Amniotic stem cell (primary cell): ENCODE measurements around the gene PRR3.

Source experiments
- DNase-seq: peaks from one replicate; lab custom pipeline; 2025; lab: John Stamatoyannopoulos, UW

The PRR3 gene

DNA sequence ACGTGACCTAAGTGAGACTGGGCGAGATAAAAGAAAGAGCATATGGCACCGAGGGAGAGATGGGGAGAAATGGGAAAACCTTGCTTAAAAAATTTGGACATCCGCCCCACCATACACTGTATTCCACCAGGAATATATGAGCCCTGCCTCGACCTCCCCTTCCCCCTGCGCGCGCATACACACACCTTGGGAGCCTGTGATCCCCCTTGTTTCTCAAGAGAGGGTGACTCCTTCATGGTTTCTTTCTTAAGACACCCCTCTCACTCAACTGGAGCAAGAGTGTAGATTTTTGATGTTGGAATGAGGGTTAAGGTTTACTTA is 14.6 kb downstream of the PRR3 start:
- DNase-seq = no peak

DNA sequence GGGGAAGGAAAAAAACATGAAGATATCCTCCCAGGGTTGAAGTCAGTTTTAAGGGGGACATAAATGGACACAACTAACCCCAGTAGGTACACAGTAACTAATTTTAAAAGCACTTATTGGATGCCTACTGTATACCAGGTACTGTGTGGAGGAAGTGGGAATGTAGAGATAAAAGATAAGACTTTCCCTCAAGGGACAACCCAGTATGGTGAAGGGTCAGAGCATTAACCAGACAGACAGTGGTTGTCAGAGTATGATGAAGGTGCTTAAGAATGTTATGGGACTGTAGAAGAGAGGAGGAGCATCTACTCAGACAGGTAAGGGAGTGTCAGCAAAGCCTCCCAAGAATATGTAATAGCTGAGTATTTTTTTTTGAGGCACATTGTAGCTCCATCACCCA is 15.1 kb downstream of the PRR3 start:
- DNase-seq = no peak

DNA sequence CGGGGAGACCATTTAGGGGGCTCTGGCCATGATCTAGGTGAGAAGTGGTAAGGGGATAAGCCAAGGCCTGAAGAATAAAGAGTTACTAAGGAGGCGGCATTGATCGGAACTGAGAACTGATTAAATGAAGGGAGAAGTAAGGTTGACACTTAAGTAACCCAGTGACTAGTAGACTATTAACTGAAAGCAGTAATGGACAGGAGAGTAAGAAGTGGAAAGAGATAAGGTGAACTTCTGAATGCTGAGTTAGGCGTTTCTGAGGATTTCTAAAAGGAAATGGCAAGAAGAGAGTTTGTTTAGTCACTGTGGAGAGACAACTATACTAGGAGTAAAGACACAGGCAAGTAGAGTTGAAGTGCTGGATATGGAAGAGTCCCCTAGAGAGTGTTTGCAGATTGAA is 16.0 kb downstream of the PRR3 start:
- DNase-seq = no peak

DNA sequence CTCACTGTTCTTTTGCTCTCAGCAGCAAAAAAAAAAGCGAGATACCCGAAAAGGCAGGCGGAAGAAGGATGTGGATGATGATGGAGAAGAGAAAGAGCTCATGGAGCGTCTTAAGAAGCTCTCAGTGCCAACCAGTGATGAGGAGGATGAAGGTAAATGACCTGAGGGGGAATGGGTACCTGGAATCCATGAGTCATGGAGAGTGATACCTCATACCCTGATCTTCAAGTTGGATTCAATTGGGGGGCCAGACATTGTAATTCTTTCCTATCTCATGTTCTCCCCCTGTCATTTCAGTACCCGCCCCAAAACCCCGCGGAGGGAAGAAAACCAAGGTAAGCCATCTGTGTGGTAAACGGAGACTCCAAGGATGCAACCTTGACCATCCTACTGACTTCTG is 21.0 kb downstream of the PRR3 start:
- no peak for DNase-seq

DNA sequence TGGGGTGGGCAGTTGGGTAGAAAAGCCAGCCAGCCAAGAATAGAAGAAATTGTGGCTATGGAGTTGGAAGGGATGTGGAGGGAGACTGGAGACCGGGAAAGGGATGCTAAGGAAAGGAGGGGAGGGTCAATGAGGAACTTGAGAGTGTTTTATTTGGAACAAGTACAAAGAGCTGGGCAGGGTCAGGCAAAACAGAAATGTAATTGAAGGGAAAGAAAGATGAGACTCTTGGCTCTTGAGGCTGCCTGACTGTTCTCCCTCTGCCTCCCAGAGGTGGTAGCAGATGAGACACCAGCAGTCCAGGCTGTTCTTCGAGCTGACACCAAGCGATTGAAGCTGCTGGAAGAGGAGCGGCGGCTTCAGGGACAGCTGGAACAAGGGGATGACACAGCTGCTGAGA is 26.8 kb downstream of the PRR3 start:
- DNase-seq = no peak

DNA sequence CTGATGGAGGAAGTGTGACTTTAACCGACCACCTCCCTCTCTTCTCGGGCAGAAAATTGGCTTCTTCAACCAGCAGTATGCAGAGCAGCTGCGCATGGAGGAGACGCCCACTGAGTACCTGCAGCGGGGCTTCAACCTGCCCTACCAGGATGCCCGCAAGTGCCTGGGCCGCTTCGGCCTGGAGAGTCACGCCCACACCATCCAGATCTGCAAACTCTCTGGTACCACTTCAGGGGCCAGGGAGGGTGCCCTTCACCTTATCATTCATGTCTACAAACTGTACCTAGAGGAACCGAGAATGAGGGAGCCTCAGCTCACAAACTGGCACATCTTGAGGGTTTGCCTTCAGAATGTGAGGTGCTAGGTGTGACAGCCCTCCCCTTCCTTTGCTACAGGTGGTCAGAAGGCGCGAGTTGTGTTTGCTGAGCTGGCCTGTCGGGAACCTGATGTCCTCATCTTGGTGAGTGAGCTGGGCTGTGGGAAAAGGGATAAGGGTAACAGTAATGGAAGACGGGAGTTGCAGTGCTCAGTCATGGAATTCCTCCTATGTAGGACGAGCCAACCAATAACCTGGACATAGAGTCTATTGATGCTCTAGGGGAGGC is 32.8 kb downstream of the PRR3 start:
- DNase-seq = no peak

DNA sequence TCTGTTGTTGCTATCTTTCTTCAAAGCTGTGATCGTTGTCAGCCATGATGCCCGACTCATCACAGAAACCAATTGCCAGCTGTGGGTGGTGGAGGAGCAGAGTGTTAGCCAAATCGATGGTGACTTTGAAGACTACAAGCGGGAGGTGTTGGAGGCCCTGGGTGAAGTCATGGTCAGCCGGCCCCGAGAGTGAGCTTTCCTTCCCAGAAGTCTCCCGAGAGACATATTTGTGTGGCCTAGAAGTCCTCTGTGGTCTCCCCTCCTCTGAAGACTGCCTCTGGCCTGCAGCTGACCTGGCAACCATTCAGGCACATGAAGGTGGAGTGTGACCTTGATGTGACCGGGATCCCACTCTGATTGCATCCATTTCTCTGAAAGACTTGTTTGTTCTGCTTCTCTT is 33.4 kb downstream of the PRR3 start:
- no peak for DNase-seq

DNA sequence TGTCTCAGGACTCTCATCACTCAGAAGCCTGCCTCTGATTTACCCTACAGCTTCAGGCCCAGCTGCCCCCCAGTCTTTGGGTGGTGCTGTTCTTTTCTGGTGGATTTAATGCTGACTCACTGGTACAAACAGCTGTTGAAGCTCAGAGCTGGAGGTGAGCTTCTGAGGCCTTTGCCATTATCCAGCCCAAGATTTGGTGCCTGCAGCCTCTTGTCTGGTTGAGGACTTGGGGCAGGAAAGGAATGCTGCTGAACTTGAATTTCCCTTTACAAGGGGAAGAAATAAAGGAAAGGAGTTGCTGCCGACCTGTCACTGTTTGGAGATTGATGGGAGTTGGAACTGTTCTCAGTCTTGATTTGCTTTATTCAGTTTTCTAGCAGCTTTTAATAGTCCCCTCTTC is 33.9 kb downstream of the PRR3 start:
- no peak for DNase-seq

DNA sequence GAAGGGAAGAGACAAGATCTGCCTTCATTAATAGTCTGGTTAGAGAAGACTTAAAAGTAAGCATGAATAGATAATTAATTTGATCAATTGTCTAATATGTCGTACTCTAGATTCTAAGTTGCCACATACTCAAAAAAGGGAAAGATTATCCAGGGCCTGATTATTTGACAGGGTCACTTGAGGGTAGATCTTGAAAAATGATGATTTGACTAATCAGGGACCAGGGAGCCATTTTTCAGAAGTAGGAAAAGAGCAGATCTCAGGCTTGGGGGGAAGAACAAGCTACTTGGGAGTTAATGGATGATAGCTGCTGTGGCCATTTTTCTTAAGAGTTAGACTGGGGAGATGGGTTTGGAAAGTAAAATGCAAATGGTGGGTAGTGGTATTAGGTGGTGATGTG is 35.2 kb downstream of the PRR3 start:
- DNase-seq = no peak

DNA sequence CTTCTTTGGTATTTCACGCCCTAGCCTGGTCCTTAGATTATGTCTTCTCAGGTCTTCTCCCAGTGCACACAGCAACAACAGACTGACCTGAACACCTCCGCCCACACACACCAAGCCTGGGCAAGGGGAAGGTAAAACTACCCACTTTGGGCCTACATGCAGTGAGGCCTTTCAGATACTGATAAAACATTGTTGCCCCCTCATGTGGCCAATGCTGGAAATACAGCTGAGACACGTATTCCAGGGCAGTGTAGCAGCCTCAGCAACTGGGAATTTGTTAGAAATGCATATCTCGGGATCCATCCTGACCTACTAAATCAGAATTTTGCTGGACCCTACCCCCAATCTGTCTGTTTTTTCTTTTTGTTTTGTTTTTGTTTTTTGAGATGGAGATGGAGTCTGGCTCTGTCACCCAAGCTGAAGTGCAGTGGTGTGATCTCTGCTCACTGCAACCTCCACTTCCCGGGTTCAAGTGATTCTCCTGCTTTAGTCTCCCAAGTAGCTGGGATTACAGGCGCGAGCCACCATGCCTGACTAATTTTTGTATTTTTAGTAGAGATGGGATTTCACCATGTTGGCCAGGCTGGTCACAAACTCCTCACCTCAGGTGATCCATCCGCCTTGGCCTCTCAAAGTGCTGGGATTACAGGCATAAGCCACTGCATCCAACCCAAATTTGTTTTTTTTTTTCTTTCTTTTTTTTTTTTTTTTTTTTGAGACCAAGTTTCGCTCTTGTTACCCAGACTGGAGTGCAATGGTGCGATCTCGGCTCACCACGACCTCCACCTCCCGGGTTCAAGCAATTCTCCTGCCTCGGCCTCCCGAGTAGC is 40.4 kb downstream of the PRR3 start:
- peak; percentile 70 for DNase-seq

DNA sequence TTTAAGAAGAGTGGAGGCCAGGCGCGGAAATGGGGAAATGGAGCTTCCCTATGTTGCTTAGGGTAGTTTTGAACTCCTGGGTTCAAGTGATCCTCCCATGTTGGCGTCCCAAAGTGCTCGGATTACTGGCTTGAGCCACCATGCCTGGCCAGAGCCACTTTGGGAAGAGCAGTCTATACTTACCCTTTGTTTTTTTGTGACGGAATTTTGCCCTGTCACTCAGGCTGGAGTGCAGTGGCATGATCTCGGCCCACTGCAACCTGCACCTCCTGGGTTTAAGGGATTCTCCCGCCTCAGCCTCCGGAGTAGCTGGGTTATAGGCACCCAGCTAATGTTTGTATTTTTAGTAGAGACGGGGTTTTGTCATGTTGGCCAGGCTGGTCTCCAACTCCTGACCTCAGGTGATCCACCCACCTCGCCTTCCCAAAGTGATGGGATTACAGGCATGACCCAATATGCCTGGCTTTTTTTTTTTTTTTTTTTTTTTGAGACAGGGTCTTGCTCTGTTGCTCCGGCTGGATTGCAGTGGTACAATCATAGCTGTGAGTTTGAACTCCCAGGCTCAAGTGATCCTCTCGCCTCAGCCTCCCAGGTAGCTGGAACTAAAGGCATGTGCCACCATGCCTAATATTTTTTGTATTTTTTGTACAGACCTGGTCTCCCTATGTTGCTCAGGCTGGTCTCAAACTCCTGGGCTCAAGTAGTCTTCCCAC is 42.0 kb downstream of the PRR3 start:
- DNase-seq = no peak

DNA sequence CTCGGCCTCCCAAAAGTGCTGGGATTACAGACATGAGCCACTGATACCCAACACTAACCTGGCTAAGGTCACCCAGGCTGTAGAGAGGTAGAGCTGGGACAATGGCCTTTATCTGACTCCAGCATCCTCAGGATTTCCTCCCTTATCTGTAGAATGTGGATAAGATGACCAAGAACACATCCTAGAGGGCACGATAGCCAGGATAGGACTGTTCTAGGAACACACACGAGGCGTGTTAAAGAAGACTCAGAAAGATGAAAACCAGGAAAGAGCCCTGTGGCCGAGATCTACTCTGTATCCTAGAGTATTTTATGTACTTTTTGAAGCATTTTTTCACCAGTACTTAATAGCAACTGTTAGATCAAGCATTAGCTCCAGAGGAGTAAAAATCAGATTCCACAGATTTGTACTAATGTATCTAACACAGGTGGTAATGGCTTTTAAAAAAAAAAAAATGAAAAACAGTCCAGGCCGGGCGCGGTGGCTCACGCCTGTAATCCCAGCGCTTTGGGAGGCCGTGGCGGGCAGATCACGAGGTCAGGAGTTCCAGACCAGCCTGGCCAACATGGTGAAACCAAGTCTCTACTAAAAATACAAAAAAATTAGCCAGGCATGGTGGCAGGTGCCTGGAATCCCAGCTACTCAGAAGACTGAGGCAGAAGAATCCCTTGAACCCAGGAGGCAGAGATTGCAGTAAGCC is 42.7 kb downstream of the PRR3 start:
- DNase-seq = no peak

DNA sequence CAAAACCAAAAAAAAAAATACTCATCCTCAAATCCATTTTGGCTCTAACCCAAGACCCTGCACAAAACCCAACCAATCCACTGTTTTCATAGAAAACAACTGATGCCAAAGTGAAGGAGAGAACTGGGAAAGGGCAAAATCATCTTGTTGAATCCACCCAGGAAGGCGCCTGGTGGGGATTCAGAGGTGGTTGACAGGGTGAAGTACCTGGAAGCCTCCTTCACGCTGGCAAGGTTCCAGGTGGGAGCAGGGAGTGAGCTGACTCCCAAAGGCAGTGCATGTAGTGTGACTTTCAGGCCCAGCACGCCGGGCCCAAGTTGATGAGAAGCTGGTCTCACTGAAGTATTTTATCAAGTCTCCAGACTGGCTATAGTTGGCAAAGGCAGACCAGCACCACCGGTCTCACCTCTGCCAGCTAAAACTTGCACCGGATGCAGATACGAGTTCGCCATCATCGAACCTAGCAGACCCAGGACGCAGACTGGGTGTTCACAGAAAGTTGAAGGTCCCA is 43.4 kb downstream of the PRR3 start:
- no peak for DNase-seq

DNA sequence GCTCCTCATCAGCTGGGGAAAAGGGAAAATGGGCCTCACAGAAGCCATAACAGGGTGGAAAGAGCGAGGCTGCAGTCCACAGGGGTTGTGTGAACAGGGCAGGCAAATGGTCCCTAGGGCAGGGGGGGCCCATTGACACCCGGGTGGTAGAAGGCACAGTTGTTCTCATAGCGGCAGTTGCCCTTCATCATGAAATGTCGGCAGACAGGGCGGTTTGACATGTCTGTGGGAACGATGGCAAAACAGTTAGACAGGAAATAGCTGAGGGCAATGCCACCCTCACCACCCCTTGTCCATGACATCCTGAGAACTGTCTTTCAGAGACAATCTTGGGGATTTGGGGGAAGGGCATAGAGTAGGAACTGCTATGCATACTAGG is 44.3 kb downstream of the PRR3 start:
- DNase-seq = no peak

DNA sequence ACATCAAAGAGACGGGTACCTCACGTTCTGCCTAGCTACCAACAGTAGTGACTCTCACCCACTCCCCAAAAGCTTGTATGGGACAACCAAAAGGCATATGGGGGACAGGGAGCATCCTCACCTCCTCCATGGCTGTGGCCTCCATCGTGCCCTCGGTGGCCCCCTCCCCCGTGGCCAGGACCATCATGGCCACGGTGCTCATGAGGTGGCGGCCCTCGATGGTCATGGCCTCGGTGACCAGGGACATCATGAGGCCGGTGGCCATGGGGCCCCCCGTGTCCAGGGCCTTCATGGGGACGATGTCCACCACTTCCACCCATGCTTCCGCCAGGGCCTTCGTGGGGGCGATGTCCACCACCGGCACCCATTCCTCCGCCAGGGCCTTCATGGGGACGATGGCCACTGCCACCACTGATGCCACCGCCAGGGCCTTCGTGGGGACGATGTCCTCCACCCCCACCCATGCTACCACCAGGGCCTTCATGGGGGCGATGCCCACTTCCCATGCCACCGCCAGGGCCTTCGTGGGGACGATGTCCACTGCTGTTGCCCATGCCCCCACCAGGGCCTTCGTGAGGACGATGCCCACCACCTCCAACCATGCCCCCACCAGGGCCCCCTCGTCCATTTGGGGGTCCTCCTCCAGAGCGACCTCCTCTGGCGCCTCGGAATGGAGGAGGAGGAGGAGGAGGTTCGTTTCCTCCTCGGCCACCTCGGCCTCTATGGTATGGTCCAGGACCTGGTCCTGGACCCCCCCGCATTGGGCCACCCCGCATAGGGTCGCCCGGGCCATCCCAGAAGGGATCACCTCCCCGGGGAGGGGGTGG is 44.9 kb downstream of the PRR3 start:
- DNase-seq = no peak

DNA sequence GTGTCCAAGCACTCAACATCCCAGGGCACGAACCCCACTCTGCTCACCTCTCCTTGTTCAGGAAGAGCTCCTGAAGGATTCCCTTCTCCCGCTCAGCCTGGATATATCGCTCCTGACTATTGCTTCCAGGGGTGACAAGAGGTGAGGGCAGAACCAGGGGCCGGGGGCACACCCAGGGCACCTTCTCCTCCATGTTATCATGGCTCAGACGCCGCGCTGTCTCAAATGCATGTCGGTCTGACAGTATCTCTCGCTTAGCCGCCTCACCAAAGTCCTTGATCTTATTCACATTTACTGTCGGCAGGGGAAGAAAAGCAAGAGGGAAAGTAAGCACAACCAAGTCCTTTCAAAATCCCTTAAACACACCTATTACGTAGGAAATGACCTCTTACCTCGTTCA is 46.9 kb downstream of the PRR3 start:
- no peak for DNase-seq

DNA sequence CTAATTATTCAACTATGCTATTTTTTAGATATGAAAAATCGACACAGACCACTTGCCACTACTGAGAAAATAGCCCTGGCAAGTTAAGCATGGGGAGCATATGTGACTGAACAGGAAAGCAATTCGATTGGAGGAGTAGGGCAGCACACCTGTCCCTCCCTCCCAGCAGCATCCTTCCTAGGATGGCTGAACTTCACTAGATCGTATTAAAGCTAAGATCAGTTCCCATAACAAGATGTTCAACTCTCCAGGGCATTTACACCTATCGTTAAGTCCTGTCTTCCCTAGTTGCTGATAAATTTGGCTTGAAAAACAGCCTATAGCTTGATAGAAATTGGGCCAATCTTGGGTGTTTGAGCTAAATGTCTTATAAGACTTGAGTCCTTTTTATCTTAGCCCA is 53.0 kb downstream of the PRR3 start:
- DNase-seq = no peak

DNA sequence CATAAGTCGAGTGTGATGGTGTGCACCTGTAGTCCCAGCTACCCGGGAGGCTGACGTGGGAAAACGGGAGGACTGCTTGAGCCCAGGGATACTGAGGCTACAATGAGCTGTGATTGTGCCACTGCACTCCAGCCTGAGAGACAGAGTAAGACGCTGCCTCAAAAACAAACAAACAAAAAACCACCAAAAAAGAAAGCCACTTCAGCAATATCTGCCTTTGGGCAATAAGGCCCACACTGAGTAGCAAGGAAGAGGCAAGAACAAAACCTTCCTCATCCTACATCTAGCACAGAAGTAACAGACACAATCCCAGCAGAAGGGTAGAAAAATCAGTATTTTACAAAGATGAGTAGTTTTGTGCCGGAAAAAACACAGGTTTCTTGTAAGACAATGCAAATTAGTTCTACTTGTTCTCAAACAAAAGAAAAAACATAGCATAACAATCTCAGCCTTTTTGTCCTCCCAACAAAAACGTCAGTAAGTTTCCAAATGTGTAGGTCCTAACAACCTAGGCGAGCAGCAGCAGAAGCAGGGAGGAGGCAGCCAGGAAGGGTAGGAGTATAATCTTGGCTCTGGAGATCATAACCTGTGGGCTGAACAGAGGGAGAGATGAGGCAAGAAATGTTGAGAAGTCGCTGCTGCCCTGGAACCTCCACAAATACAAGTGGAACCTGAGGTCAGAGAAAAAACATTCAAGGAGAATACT is 54.2 kb downstream of the PRR3 start:
- DNase-seq = no peak

DNA sequence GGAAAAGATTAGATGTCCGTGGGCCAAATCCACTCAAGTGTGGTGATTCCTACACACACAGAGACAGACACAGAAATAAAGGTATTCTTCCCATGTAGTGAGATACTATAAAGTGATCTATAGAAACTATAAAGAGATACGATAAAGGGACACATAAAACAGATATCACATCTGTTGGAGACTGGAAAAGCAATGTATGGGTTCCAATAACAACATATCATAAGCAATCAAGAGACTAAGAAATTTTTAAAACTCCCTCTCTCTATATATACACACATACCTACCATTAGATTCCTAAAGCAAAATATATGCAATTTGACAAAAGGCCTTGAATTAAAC is 54.7 kb downstream of the PRR3 start:
- DNase-seq = no peak

DNA sequence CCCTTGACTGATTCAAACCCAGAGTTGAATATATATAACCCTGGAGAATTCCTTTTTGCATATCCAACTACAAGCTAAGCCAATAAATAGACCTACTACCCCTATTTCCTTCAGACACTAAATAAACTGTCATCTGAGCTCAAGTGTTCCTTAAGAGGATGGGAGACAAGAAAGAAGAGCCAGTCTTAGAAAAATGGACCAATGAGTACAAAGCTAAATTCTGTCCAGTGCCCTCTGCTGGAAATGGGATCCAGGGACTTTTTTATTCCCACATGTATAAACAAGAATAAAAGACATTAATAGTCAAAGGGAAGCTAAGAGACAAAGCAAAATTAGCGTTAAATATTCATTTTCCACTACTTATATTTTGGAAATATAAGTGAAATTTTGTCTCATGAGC is 55.1 kb downstream of the PRR3 start:
- no peak for DNase-seq

DNA sequence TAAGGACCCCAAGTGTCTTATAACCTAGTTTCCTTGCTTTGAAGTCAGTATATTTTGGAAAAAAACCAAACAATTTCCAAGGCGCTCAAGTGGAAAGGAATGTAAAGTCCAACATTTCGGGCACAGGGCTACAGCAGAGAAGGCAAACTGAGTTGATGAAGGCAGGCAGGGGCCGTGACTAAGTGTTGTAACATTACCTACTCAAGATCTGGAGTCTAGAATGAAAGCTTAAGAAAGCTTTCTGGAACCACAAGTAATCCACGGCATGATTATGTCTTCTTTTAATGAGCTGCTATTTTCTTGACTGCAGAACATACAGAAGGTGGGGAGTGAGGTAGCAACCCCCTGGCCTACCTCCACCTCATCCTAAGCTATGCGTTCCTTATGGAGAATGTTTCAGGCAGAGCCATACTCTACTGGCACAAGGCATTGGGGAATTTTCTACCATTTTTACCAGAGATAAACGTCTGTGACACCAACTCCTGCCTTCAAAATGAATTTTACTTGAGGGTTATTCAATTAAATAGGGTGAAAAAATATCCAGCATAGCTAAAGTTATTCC is 55.7 kb downstream of the PRR3 start:
- no peak for DNase-seq
